Activated effector memory CD4-positive, alpha-beta T cell treated with Interleukin-2 at 50 U/mL for 16 hours (primary cell): ENCODE results near the gene FOXQ1.

Source experiments
- DNase-seq: peaks from one replicate; pipeline ENCODE4 v3.0.0-alpha.2; 2020

The FOXQ1 gene

DNA sequence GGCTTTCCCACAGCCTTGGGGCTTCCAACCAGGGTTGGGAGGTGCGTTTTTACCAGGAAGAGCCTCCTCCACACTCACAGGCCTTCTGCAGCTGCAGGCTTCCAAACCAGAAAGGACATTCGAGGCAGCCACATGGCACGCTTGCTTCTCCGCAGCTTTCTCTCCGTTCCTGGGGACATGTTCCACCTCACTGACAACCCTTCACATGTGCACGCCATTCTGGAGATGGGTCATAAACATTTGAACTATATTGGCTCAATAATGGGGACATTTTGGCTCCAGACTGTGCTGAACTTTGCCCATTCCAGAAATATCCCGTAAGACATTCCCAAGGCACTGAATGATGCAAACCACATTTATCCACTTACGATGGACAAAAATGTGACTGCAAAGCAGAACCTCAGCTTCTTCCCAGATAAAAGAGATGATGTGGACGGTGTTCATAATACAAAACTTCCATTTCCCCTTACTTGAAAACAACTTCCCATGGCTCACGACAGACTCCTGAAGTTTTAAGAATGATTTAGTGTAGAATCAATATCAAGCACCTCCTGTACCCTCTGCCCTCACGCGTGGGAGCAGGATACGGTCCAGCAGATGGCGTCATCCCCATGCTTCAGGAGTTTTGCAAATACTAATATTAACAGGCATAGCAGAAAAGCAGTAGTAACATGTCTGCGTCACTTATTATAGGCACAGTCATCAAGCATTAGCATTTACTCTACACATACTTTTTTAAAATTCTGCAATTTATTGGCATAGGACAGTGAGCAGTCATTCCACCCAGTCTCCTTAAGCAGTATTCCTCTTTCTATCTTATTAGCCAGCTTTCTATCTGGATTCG, 52.1 kb downstream of the FOXQ1 start:
- DNase-seq = no peak
